Endothelial cell of umbilical vein (primary cell): Measurements from ENCODE around the gene CIRBP. TPM values are rescaled to one million over a fixed set of nuclear protein-coding genes. Genes with fewer than 3 reads are reported as not detected.

Experiments used
- BruUV-seq: library from RNA; stranded (reverse); fragments of 400-500 nt; replicated peaks from 2 replicates; lab custom pipeline; 2021; lab: Mats Ljungman, UMichigan
- CTCF ChIA-PET: fragments of 300-600, 350-600 bp; sonication (Branson Sonifier 250); formaldehyde crosslinking; loops from one replicate; lab custom pipeline; 2021; ENCODE audit warnings: antibody characterized with exemption, inconsistent platforms; lab: Charles Lee
- POLR2A ChIA-PET: fragments of 300-600, 350-600 bp; sonication (Branson Sonifier 250); formaldehyde crosslinking; loops from one replicate; lab custom pipeline; 2021; ENCODE audit warnings: antibody characterized with exemption, inconsistent platforms; lab: Charles Lee
- DNase-seq: peaks from one replicate; pipeline ENCODE4 v3.0.0-alpha.2; 2011; ENCODE audit warnings: low read depth, low spot score
- FAIRE-seq: peaks from 2 replicates; lab custom pipeline; 2011; peaks lifted over from hg19 to GRCh38; lab: Jason Lieb, UNC
- H2AFZ ChIP-seq: 2 replicates; pipeline ENCODE4 v1.6.0; 2012; ENCODE audit warnings: low read depth, low read length, control low read depth, inconsistent platforms
- H3K27ac ChIP-seq: 2 replicates; pipeline ENCODE4 v1.5.1; 2011; ENCODE audit warnings: low read depth, mild to moderate bottlenecking, control low read depth, low read length, moderate library complexity; ENCODE audit not compliant: insufficient read depth
- H3K27me3 ChIP-seq, 2 experiments: 2 replicates each; pipeline versions ENCODE4 v1.6.0 to v1.6.1; 2011; ENCODE audit warnings: low read length in 2 of 2, mixed read lengths in 1 of 2; ENCODE audit not compliant: control insufficient read depth in 2 of 2, insufficient read depth in 2 of 2
- H3K36me3 ChIP-seq, 2 experiments: 2 replicates in 1 of 2; 3 replicates in 1 of 2; pipeline ENCODE4 v1.5.1; 2011; ENCODE audit warnings: low read length in 2 of 2, mild to moderate bottlenecking in 1 of 2, moderate library complexity in 1 of 2; ENCODE audit not compliant: control insufficient read depth in 2 of 2, insufficient read depth in 2 of 2; ENCODE audit errors: extremely low read depth in 1 of 2
- H3K4me1 ChIP-seq: 3 replicates; pipeline ENCODE4 v1.5.1; 2011; ENCODE audit warnings: mild to moderate bottlenecking, low read length; ENCODE audit not compliant: control insufficient read depth, insufficient read depth; ENCODE audit errors: extremely low read depth
- H3K4me2 ChIP-seq: 2 replicates; pipeline ENCODE4 v1.6.1; 2011; ENCODE audit warnings: low read length, control low read depth, mixed read lengths; ENCODE audit not compliant: insufficient read depth
- H3K4me3 ChIP-seq, 3 experiments: fragments of 200-600 bp in 1 of 3; sonication (generic), shearing (Covaris generic) in 1 of 3; replicated peaks in 1 of 3; 2 replicates each; pipeline ENCODE4 v1.5.1; 2011 to 2016; ENCODE audit warnings: control low read depth in 3 of 3, low read length in 3 of 3, mild to moderate bottlenecking in 2 of 3, inconsistent platforms in 1 of 3, low read depth in 1 of 3, moderate library complexity in 1 of 3; ENCODE audit not compliant: insufficient read depth in 1 of 3
- H3K79me2 ChIP-seq: 2 replicates; pipeline ENCODE4 v1.6.0; 2012; ENCODE audit warnings: low read length, inconsistent platforms; ENCODE audit not compliant: control insufficient read depth, insufficient read depth
- H3K9ac ChIP-seq: replicated peaks from 2 replicates; pipeline ENCODE3; 2011; ENCODE audit warnings: low read length, control low read depth; ENCODE audit not compliant: insufficient read depth; ENCODE audit errors: extremely low read depth
- H3K9me1 ChIP-seq: replicated peaks from 3 replicates; pipeline ENCODE4 v1.6.0; 2011; ENCODE audit warnings: mild to moderate bottlenecking, low read length; ENCODE audit not compliant: control insufficient read depth, insufficient read depth; ENCODE audit errors: extremely low read depth
- H3K9me3 ChIP-seq: replicated peaks from 2 replicates; pipeline ENCODE4 v1.5.1; 2012; ENCODE audit warnings: low read length, inconsistent platforms; ENCODE audit not compliant: control insufficient read depth, insufficient read depth
- H4K20me1 ChIP-seq: replicated peaks from 2 replicates; pipeline ENCODE3; 2011; ENCODE audit warnings: mild to moderate bottlenecking, low read length; ENCODE audit not compliant: control insufficient read depth, insufficient read depth; ENCODE audit errors: extremely low read depth
- CTCF ChIP-seq, 2 donors: IDR thresholded peaks; 1 replicate in 1 of 2; 2 replicates in 1 of 2; pipeline ENCODE4 v1.5.1; 2011; ENCODE audit warnings: low read length in 2 of 2, mild to moderate bottlenecking in 2 of 2, moderate library complexity in 2 of 2, control low read depth in 1 of 2, inconsistent platforms in 1 of 2, low read depth in 1 of 2; ENCODE audit not compliant: insufficient read depth in 1 of 2; ENCODE audit errors: extremely low read depth in 1 of 2
- EZH2 ChIP-seq: IDR thresholded peaks from 2 replicates; pipeline ENCODE4 v1.6.1; 2012; ENCODE audit warnings: borderline replicate concordance, low read depth, mild to moderate bottlenecking, moderate library complexity, low read length, inconsistent platforms; ENCODE audit not compliant: severe bottlenecking
- FOS ChIP-seq: IDR thresholded peaks from 2 replicates; pipeline ENCODE4 v1.6.1; 2011; ENCODE audit warnings: mild to moderate bottlenecking, low read length, moderate library complexity, borderline replicate concordance; ENCODE audit not compliant: insufficient read depth
- GATA2 ChIP-seq: IDR thresholded peaks from 2 replicates; pipeline ENCODE4 v1.7.0; 2011; ENCODE audit warnings: low read depth, mild to moderate bottlenecking, moderate library complexity, mixed read lengths, low read length; ENCODE audit not compliant: insufficient read length, insufficient read depth
- JUN ChIP-seq: IDR thresholded peaks from 2 replicates; pipeline ENCODE4 v1.6.1; 2011; ENCODE audit warnings: borderline replicate concordance, low read depth; ENCODE audit not compliant: insufficient read length, insufficient read depth
- MAX ChIP-seq: IDR thresholded peaks from 2 replicates; pipeline ENCODE4 v1.6.1; 2011; ENCODE audit not compliant: insufficient read depth, insufficient read length
- MYC ChIP-seq: IDR thresholded peaks from one replicate; pipeline ENCODE4 v1.6.1; 2011; ENCODE audit warnings: mild to moderate bottlenecking, low read depth, low read length
- POLR2A ChIP-seq: IDR thresholded peaks from 2 replicates; pipeline ENCODE4 v1.6.1; 2012; ENCODE audit warnings: low read depth, mild to moderate bottlenecking, control low read depth, low read length
- POLR2AphosphoS5 ChIP-seq: IDR thresholded peaks from 2 replicates; pipeline ENCODE4 v1.6.1; 2012; ENCODE audit warnings: low read depth, mild to moderate bottlenecking, control low read depth, low read length, moderate library complexity; ENCODE audit not compliant: insufficient read depth
- dilution Hi-C: fragments of 300-500 bp; cut with MboI; formaldehyde crosslinking; loops from one replicate; pipeline ENCODE4 v1.15.0; 2019; ENCODE audit warnings: low sequenced_read_pairs; ENCODE audit not compliant: extremely low pct_ligation_motif_present
- intact Hi-C: fragments of 100-400 bp; cut with micrococcal nuclease; formaldehyde crosslinking; loops from one replicate; pipeline ENCODE4 v1.10.0; 2022
- polyA plus RNA-seq, 4 experiments: library from polyadenylated mRNA; depleted of rRNA in 3 of 4; stranded (reverse) in 3 of 4; unstranded in 1 of 4; fragments of >200 nt; gene quantifications; 2 replicates each; pipeline versions ENCODE4 v1.2.1 to v1.2.3, GENCODE V29; 2011 to 2012; ENCODE audit warnings: missing spikeins in 1 of 4
- total RNA-seq: library from RNA; stranded (reverse); gene quantifications from 2 replicates; pipeline ENCODE4 v1.2.3, GENCODE V29; 2021

Gene CIRBP
- total and polyA plus RNA-seq, 2 donors (not counting 3 experiments of a cell fraction or from before 2014, with no cell fraction given): 225 to 439 TPM

- TF ChIP-seq POLR2A: no peak
- no peak for TF ChIP-seq GATA2
- intact Hi-C loops: no loop called here
- ChIA-PET CTCF (interaction anchor here (1.1 kb wide), 1 partner anchor 12 kb away, joined by 3 read pairs; no protein-coding TSS in a partner anchor), POLR2A (no interaction called here)
- H3K4me1 ChIP-seq: peaks cover 4% of the 10 kb centered on the region
- no peak overlapping the region for H3K4me2 ChIP-seq
- H3K9me1 ChIP-seq: no peaks in the 10 kb centered on the region
- dilution Hi-C loops: no loop called here
- no peak overlapping the region for H3K4me3 ChIP-seq
- FAIRE-seq (no peak), DNase-seq (no peak)
- no peaks in the 10 kb centered on the region for H4K20me1 ChIP-seq
- no peak overlapping the region for H3K27ac ChIP-seq
- H3K79me2 ChIP-seq: no peaks in the 10 kb centered on the region
- no TSS peak for BruUV-seq
- H3K9ac ChIP-seq: no peak overlapping the region
- no peaks in the 10 kb centered on the region for H3K36me3 ChIP-seq
- H3K9me3 ChIP-seq: no peaks in the 10 kb centered on the region
- H3K27me3 ChIP-seq: no peaks in the 10 kb centered on the region
- H2AFZ ChIP-seq: no peak overlapping the region
Measured at GRCh38 chr19:1296078-1296477, 26.9 kb downstream of the CIRBP start.

GRCh38 chr19:1296575-1297271 lies 27.6 kb downstream of the CIRBP start:
- TF ChIP-seq MYC: no peak
- TF ChIP-seq EZH2: no peak
- TF ChIP-seq MAX: no peak
- no peak for TF ChIP-seq FOS
- no peak for TF ChIP-seq POLR2A
- TF ChIP-seq JUN: no peak
- TF ChIP-seq POLR2AphosphoS5: no peak
- no peak for TF ChIP-seq GATA2
- no peak for TF ChIP-seq CTCF (IDR thresholded peaks at IDR 0.05; ENCODE audit: extremely low read depth in 1 of 2, insufficient read depth in 1 of 2, low read depth in 1 of 2, low read length in 2 of 2)
- no peak overlapping the region for H3K4me2 ChIP-seq
- peaks cover 4% of the 10 kb centered on the region for H3K4me1 ChIP-seq
- dilution Hi-C loops: no loop called here
- intact Hi-C loops: no loop called here
- no peak for FAIRE-seq
- CTCF ChIA-PET: no interaction called here
- H3K27me3 ChIP-seq: no peaks in the 10 kb centered on the region
- H3K9me1 ChIP-seq: no peaks in the 10 kb centered on the region
- POLR2A ChIA-PET: no interaction called here
- H3K27ac ChIP-seq: no peak overlapping the region
- DNase-seq: no peak
- H4K20me1 ChIP-seq: no peaks in the 10 kb centered on the region
- no peaks in the 10 kb centered on the region for H3K9me3 ChIP-seq
- H3K79me2 ChIP-seq: no peaks in the 10 kb centered on the region
- BruUV-seq: no TSS peak
- no peak overlapping the region for H3K9ac ChIP-seq
- H3K36me3 ChIP-seq: no peaks in the 10 kb centered on the region
- no peak overlapping the region for H2AFZ ChIP-seq
- no peak overlapping the region for H3K4me3 ChIP-seq
